HepG2 (cell line): ENCODE measurements around the gene FAM174C. TPM values are rescaled to one million over a fixed set of nuclear protein-coding genes. Genes with fewer than 3 reads are reported as not detected.

ENCODE experiments used
- ARID5B ChIP-seq: IDR thresholded peaks from 2 replicates; pipeline ENCODE4 v1.4.0; 2020; ENCODE audit warnings: mild to moderate bottlenecking, missing genetic modification reagents
- ATF2 ChIP-seq: sonication (generic); formaldehyde crosslinking; IDR thresholded peaks from 2 replicates; pipeline ENCODE4 v1.4.0; 2020; ENCODE audit warnings: missing genetic modification reagents
- DMAP1 ChIP-seq: IDR thresholded peaks from 2 replicates; pipeline ENCODE4 v1.6.1; 2016
- GMEB2 ChIP-seq: IDR thresholded peaks from 2 replicates; pipeline ENCODE4 v1.6.1; 2016; ENCODE audit warnings: missing biosample characterization, missing genetic modification reagents, low read depth
- HOXA3 ChIP-seq: sonication (generic); formaldehyde crosslinking; IDR thresholded peaks from 2 replicates; pipeline ENCODE4 v1.5.0; 2020; ENCODE audit warnings: missing genetic modification reagents
- NFYC ChIP-seq: IDR thresholded peaks from 2 replicates; pipeline ENCODE4 v1.6.1; 2016; ENCODE audit warnings: missing genetic modification reagents, missing compliant biosample characterization
- PHF5A ChIP-seq: IDR thresholded peaks from one replicate; pipeline ENCODE4 v1.6.1; 2018; ENCODE audit warnings: low read depth, missing genetic modification reagents; ENCODE audit not compliant: unreplicated experiment
- POLR2AphosphoS5 ChIP-seq: IDR thresholded peaks from 2 replicates; pipeline ENCODE4 v1.6.1; 2012; ENCODE audit warnings: low read depth, low read length
- PRMT3 ChIP-seq: sonication (generic); formaldehyde crosslinking; IDR thresholded peaks from 2 replicates; pipeline ENCODE4 v1.8.1; 2022; ENCODE audit warnings: low read depth, mild to moderate bottlenecking, moderate library complexity, missing genetic modification reagents, borderline replicate concordance
- RFXAP ChIP-seq: sonication (generic); formaldehyde crosslinking; IDR thresholded peaks from 2 replicates; pipeline ENCODE4 v1.4.0; 2020; ENCODE audit warnings: missing genetic modification reagents, borderline replicate concordance
- SRSF1 ChIP-seq: fragments of 200-400 bp; formaldehyde crosslinking; optimal IDR thresholded peaks from 2 replicates; pipeline ENCODE3; 2017; ENCODE audit warnings: mild to moderate bottlenecking, low read depth, low read length, moderate library complexity
- TBX2 ChIP-seq: sonication (generic); formaldehyde crosslinking; IDR thresholded peaks from 2 replicates; pipeline ENCODE4 v1.5.0; 2020; ENCODE audit warnings: missing genetic modification reagents, mild to moderate bottlenecking, borderline replicate concordance
- ZMYM3 ChIP-seq: sonication (generic); formaldehyde crosslinking; IDR thresholded peaks from 2 replicates; pipeline ENCODE4 v1.5.1; 2020; ENCODE audit warnings: mild to moderate bottlenecking, missing genetic modification reagents
- ZNF264 ChIP-seq: sonication (generic); formaldehyde crosslinking; IDR thresholded peaks from 2 replicates; pipeline ENCODE4 v1.4.0; 2020; ENCODE audit warnings: missing genetic modification reagents
- ZNF558 ChIP-seq: sonication (generic); formaldehyde crosslinking; IDR thresholded peaks from 2 replicates; pipeline ENCODE4 v1.9.0; 2022; ENCODE audit warnings: mild to moderate bottlenecking, missing genetic modification reagents, borderline replicate concordance
- ZNF615 ChIP-seq: sonication (generic); formaldehyde crosslinking; IDR thresholded peaks from 2 replicates; pipeline ENCODE4 v1.5.0; 2020; ENCODE audit warnings: mild to moderate bottlenecking, missing genetic modification reagents, borderline replicate concordance
- ZNF639 ChIP-seq: conservative IDR thresholded peaks from 2 replicates; pipeline ENCODE4 v1.6.1; 2018; ENCODE audit warnings: missing genetic modification reagents
- ZNF703 ChIP-seq: sonication (generic); formaldehyde crosslinking; IDR thresholded peaks from 2 replicates; pipeline ENCODE4 v1.5.1; 2020; ENCODE audit warnings: missing genetic modification reagents, mild to moderate bottlenecking, moderate library complexity, borderline replicate concordance
- ZNF746 ChIP-seq: sonication (generic); formaldehyde crosslinking; IDR thresholded peaks from 2 replicates; pipeline ENCODE4 v1.8.0; 2022; ENCODE audit warnings: mild to moderate bottlenecking, missing genetic modification reagents
- polyA plus RNA-seq, 8 experiments: library from polyadenylated mRNA; depleted of rRNA in 3 of 8; stranded (reverse) in 7 of 8; unstranded in 1 of 8; fragments of >200 nt; fragmentation: Illumina TruSeq in 4 of 8; extraction: Trizol in 4 of 8; gene quantifications; 2 replicates each; pipeline versions ENCODE4 v1.2.1 to v1.2.3, GENCODE V29; 2011 to 2016; ENCODE audit warnings: low read depth in 4 of 8, missing spikeins in 1 of 8, mixed read lengths in 1 of 8; ENCODE audit not compliant: insufficient read depth in 1 of 8
- total RNA-seq, 5 experiments: library from RNA; depleted of rRNA; stranded (reverse); fragments of >200 nt; fragmentation: Illumina TruSeq; extraction: Trizol; gene quantifications; 2 replicates each; pipeline ENCODE4 v1.2.3, GENCODE V29; 2016; ENCODE audit warnings: low read depth in 1 of 5

FAM174C gene
- total and polyA plus RNA-seq, 2 of the 13 experiments (the other 11 are each of a cell fraction or from before 2014, with no cell fraction given), result 19.5 to 31.3 TPM

DNA sequence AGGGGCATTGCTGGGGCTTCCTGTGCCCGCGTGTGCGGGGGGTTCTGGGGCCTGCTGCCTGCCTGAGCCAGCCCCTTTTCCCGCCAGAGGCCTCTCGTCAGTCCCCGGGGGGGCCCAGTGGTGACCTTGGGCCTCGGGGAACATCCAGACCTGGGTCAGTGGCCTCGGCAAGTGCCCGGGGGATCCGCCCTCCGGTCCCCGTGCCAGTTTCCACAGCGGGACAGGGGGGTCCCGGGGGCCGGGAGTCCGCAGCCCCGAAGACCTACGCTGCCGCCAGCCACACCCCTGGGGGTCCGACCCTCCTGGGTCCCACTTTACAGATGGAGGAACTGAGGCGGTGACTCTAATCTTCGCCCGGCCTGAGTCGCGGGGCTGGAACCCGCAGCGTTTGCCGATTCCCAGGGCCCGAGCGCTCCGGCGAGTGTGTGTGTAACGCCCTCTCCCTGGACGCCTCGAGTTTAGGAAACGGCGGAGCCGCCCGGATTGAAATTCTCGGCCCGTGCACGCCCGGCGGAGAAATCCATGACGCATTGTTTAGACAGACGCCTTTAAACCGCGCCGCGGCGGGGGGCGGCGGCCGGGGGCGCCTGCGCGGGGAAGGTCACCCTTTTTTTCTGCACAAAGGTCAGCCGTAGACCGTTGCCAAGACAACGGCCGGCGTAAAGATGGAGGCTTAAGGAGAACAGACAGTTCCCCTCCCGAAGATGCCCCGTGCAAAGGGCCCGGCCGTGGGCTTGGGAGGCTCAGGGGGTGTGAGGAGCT, 49.7 kb downstream of the FAM174C start (continued):
- TF ChIP-seq ZNF639 (CRISPR knock-in tag) (peak; percentile 69; the same call in 1 of the 2 replicates), NFYC (CRISPR knock-in tag) (0 out of 2 replicates have a peak, but pooled peaks have one; percentile 17), ZNF746 (CRISPR knock-in tag) (peak; percentile 46; the same call in 1 of the 2 replicates), HOXA3 (CRISPR knock-in tag) (peak; percentile 70; the same call in 1 of the 2 replicates), PHF5A (CRISPR knock-in tag) (no peak), ARID5B (CRISPR knock-in tag) (peak; percentile 46; the same call in 1 of the 2 replicates), ZNF264 (CRISPR knock-in tag) (no peak), ZNF615 (CRISPR knock-in tag) (peak; percentile 64; the same call in 1 of the 2 replicates), ATF2 (CRISPR knock-in tag) (peak; percentile 52; the same call in 1 of the 2 replicates), ZMYM3 (CRISPR knock-in tag) (0 out of 2 replicates have a peak, but pooled peaks have one; percentile 33), DMAP1 (CRISPR knock-in tag) (peak; percentile 66; the same call in 1 of the 2 replicates), POLR2AphosphoS5 (0 out of 2 replicates have a peak, but pooled peaks have one; percentile 24), SRSF1 (peak; percentile 96), RFXAP (CRISPR knock-in tag) (0 out of 2 replicates have a peak, but pooled peaks have one; percentile 10), PRMT3 (CRISPR knock-in tag) (no peak), ZNF558 (CRISPR knock-in tag) (peak; percentile 42; the same call in 1 of the 2 replicates), ZNF703 (CRISPR knock-in tag) (peak; percentile 80; the same call in 1 of the 2 replicates), TBX2 (peak; percentile 50), GMEB2 (CRISPR knock-in tag) (peak; percentile 41; the same call in 1 of the 2 replicates)
